Activated gamma-delta T cell treated with anti-CD3 and anti-CD28 coated beads, Interleukin-2, amount 50 U/mL, for 16 hours (primary cell): ENCODE results near the gene ASAP2.

Experiments
- DNase-seq: peaks from one replicate; pipeline ENCODE4 v3.0.0-alpha.2; 2020; ENCODE audit warnings: low read depth

Gene ASAP2

DNA sequence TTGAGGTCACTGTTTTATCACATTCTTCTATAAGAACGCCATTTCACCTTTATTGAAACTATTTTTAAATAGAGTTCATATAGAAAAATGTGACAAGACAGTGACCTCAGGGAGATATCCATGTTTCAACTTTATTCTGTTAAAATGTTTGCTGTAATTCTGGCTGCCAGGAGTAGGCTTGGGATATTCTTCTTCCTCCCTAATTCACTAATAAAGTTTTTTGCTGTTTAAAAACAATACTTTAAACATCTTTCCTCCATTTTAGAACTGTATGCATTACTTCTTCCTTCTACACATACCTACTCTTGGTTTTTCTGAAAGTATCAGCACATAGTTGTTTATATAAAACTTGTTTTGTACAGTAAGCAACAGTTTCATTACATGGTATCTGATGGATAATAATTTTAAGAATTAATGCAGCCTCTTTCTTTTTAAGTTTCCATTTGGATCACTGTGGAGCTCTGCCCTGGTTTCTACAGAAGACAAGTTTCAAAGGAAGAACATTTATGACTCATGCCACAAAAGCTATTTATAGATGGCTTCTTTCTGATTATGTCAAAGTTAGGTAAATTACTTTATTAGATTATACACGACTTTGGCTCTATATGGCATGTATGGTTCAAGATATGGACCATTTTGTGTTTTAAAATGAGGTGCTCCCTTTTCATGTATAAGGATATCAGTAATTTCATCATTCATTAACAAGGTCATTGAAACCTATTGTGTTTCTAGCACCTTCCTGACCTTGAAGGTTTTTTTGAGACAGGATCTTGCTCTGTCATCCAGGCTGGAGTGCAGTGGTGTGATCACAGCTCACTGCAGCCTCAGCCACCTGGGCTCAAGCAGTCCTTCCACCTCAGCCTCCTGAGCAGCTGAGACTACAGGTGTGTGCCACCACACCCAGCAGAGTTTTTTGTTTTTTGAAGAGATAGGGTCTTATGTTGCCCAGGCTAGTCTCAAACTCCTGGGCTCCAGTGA, 224.0 kb downstream of the ASAP2 start:
- no peak for DNase-seq

DNA sequence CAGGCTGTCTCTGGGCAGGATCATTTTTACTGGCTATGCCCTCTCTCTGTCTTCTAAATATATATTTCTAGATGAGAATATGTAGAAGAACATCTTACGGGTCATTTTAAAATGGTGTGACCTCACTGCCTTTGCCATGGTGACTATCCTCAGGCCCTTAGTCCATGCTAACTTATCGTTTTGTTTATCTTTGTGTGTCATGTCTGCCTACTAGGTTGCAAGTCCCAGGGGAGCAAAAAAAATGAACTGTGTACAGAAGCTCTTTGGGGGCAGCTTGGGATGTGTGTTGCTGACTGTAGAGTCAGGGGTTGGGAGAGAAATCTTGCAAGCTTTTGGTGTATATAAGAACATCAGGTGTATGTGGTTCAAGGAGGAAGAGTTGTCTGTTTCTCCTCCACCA, 227.9 kb downstream of the ASAP2 start:
- no peak for DNase-seq

DNA sequence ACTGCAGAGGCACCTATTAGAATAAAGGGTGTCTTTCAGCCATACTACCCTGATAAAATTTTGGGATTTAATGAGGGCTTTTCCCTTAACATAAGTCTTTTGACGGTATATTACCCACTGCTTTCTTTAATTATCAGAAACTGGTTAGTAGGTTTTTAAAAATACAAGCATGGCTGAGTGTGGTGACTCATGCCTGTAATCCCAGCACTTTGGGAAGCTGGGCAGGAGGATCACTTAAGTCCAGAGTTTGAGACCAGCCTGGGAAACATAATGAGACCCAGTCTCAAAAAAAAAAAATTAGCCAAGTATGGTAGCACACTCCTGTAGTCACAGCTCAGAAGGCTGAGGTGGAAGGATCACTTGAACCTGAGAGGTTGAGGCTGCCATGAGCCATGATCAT, 232.9 kb downstream of the ASAP2 start:
- DNase-seq, result no peak

DNA sequence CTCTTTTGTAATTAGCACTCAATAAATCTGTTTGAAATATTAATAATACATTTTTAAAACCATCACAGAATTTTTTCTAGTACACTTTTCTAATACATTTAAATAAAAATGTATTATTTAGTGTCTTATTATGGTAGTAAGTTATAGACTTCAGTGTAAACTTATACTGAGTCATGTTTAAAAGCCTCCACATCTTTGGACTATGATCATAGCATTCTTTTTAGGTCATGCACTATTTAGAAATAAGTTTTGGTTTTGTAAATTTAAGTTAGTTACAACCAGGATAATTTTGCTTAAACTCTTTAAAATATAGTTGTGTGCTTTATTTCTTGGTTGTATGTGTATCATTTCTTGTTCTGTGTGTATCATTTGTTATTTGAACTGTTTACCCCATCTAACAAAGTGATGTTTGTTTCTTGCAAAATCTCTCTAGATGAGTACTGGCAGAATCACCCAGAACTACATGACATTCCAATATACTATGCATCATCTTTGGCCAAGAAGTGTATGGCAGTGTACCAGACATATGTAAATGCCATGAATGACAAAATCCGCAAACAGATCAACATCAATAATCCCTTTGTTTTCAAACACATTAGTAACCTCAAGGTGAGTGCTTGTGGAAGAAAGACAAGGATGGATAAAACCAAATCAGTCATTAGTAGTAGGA, 233.6 kb downstream of the ASAP2 start:
- DNase-seq, result no peak

DNA sequence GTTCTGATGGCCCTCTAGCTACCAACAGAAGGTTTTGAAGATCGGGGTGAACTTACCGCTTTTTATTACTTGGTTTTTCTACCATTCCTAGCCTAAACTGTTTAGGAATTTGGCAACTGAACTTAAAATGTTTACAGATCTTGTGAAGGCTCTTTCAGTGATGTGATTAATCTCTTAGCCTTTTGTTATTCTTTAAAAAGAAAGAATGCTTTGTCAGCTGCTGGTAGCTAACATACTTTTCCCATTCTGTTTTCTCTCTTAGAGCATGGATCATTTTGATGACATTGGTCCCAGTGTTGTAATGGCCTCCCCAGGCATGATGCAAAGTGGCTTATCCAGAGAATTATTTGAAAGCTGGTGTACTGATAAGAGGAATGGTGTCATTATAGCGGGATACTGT, 234.9 kb downstream of the ASAP2 start:
- DNase-seq, result no peak

DNA sequence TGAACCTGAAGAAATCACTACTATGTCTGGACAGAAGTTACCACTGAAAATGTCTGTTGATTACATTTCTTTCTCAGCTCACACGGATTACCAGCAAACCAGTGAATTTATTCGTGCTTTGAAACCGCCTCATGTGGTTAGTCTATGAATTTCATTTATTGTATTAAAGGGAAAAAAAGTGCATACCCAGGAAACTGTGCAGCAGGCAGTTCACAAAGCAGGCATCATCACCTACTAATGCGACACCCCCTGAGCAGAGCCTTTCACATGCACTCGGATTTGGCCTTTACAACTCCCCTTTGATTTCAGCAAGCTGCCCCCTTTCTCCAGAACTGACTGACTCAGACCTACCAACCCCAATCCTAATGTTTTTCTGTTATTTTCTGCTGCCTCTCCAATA, 236.9 kb downstream of the ASAP2 start:
- no peak for DNase-seq

DNA sequence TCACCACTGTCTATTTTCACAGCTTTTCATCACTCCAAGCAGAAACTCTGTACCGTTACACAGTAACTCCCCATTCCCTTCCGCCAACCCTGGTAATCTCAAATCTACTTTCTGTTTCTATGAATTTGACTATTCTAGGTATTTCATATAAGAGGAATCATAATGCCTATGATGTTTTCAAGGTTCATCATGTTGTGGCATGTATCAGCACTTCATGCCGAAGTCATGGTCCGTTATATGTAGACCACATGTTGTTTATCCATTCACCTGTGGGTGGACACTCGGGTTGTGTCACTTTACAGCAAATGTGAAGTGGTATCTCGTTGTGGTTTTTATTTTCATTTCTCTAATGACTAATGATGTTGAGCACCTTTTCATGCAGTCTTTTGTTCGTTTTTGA, 238.5 kb downstream of the ASAP2 start:
- no peak for DNase-seq

DNA sequence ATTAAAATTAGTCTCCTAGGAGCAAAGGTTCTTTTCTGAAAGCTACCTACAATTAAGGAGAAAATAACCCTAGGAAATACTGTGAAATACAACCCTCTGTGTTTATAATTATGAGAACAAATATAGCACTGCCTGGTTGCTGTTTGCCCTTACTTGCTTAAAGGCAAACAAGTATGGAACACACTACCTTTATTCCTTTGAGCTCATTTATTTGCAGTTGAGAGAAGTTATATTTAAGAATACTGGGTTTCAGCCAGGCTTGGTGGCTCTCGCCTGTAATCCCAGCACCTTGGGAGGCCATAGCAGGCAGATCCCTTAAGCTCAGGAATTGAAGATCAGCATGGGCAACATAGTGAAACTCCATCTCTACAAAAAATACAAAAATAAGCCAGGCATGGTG, 244.6 kb downstream of the ASAP2 start:
- DNase-seq, result no peak
